GM18520 (cell line): ENCODE measurements around the gene ULBP3.

Source experiments
- ATAC-seq: cut with Tn5 transposase; IDR thresholded peaks from one replicate; pipeline ENCODE4 v1.9.1; 2021; ENCODE audit not compliant: unreplicated experiment

Gene ULBP3

GRCh38 chr6:150068720-150069648 lies at the start of gene ULBP3:
Gene ULBP3 (minus strand): TSS chr6:150069121. CDS start chr6:150069066, 55 bp downstream.
- ATAC-seq: peak; percentile 54

- ATAC-seq: no peak
These were observed 49.7 kb upstream of the ULBP3 start for GRCh38 chr6:150118627-150119026.

- ATAC-seq: no peak
These were observed 49.3 kb upstream of the ULBP3 start for GRCh38 chr6:150118203-150118602.

DNA sequence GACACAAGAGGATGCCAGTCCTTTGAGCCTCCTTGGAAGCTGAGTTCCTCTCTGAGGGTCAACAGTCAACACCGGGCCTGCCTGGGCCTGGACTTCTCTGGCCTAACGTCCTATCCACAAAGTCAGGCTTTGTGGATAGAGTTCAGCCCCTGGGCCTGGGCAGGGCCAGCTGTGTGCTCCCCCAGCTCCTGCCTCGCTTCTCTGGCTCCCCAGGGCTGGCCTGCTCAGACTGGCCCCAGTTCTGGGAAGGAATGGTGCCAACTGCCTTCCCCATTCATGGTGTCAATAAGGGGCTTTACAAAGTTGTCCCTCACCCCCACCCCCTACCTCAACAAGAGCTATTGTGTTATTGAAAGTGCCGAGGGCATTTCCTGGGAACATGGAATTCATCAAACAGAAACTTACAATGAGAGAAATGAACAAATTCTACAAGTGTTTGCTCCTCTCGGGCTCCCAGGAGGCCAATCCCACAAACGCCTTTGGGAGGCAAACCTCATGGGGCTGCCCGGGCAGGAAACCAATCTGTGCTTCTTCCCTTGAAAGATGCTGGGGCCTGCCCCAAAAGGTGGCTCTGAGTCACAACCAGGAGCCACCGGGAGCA lies 47.4 kb upstream of the ULBP3 start:
- ATAC-seq: no peak

DNA sequence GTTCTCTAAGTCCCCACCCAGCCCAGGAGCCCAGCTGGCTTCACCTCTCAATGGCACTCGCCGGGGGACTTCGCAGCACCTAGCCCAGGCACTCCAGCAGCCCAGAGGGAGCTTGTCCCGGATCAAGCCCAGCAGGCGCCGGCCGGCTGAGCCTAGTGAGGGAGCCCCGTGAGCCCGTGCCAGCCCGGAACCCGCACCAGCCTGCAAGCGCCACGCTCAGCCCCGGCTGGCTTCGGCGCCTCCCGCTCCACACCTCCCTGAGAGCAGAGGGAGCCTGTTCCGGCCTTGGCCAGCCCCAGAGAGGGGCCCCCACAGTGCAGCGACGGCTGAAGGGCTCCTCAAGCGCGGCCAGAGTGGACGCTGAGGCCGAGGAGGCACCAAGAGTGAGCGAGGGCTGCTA lies 46.8 kb upstream of the ULBP3 start:
- ATAC-seq: no peak

- ATAC-seq: no peak
These were observed 43.3 kb upstream of the ULBP3 start for GRCh38 chr6:150112233-150112632.

- no peak for ATAC-seq
These were observed 33.9 kb upstream of the ULBP3 start for GRCh38 chr6:150102750-150103270.

- no peak for ATAC-seq
These were observed 31.8 kb upstream of the ULBP3 start for GRCh38 chr6:150100745-150101144.

DNA sequence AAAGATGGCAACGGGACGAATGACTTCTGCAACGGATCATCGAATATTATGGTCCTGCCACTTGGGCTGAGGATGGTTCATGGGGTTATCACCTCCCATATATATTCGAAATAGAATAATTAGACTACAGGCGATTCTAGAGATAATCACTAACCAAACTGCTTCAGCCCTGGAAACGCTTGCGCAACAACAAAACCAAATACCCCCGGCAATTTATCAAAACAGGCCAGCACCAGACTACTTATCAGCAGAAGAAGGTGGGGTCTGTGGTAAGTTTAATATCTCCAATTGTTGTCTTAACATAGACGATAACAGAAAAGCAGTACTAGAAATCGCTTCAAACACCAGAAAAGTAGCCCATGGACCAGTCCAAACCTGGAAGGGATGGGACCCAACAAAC lies 31.0 kb upstream of the ULBP3 start:
- ATAC-seq: no peak

- no peak for ATAC-seq
These were observed 30.6 kb upstream of the ULBP3 start for GRCh38 chr6:150099546-150099945.

GRCh38 chr6:150098155-150098554 lies 29.2 kb upstream of the ULBP3 start:
- ATAC-seq: no peak

- ATAC-seq: no peak
These were observed 24.5 kb upstream of the ULBP3 start for GRCh38 chr6:150093397-150093796.

DNA sequence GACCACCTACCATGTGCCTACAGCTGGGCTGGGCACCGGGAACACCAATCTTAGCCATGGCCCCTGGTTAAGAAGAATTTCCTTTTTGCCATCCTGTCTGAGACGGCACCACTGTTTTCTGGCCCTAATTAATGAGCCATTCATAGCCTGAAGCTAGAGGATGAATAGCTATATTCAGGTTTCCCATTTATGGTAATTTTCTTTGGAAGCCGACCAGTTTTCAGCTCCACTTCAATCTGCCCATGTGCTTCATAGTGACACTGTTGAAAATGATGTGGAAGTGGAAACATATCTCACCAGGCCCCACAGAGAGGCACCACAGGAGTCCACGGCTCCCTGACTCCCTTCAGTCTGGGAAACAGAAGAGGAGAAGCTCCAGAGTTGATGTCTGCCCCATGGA lies 22.6 kb upstream of the ULBP3 start:
- no peak for ATAC-seq

GRCh38 chr6:150090328-150090727 lies 21.4 kb upstream of the ULBP3 start:
- ATAC-seq: no peak

- no peak for ATAC-seq
These were observed 19.7 kb upstream of the ULBP3 start for GRCh38 chr6:150088481-150089154.

DNA sequence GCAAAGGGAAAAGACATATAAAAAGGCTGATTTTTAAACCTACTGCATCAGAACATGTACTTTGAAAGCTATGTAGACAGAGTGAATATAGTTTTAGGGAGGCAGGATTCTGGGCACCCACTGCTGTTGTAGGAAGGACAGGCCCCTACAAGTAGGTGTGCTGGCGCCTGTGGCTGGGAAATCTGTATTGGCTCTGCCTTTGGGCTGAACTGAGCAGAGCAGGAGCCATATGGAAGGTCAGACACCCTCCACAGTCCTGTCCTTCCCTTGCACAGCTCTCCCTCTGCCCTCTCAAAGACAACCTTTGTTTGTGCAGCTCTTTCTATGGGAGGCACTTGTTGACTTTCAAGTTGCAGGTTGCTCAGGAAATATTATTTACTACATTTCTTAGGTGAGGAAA lies 18.4 kb upstream of the ULBP3 start:
- no peak for ATAC-seq

- ATAC-seq: no peak
These were observed 17.1 kb upstream of the ULBP3 start for GRCh38 chr6:150086026-150086425.

DNA sequence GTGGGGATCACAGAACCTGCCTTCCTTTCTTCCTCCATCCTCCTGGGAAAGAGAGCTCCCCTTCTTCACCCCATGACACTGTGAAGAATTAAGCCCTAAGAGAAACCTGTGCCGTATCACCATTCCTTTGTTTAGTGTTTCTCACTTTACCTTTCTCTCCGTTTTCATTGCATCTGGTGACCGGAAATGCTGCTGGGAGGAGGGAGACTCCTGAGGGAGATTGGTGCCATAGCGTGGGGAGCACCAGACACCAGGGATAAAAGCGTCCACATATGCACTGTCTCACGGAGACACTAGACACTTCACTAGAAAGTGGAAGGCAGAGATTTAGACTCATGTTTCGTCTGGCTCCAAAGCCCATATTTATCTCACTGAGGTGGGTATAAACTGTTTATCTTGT lies 15.5 kb upstream of the ULBP3 start:
- ATAC-seq: no peak

DNA sequence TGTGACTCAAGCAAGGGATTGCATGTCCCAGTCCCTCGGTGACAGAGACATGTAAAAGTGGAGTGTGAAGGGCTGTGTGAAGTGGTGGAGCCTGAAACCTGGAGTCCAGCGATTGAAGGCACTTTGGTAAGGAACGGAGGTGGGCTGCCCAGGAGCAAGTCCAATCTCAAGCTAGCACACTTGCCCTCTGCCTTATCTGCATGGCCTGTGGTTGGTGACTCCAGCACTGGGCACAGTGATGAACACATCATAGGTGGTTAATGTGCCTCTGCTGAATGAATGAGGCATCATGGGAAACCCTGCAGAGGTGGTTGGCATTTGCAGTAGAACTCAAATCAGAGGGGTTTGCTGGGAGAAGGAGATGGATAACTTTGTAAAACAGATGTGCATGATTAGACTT lies 14.9 kb upstream of the ULBP3 start:
- ATAC-seq: no peak

- no peak for ATAC-seq
These were observed 12.8 kb upstream of the ULBP3 start for GRCh38 chr6:150081702-150082101.

- no peak for ATAC-seq
These were observed 10.7 kb upstream of the ULBP3 start for GRCh38 chr6:150079604-150080003.

DNA sequence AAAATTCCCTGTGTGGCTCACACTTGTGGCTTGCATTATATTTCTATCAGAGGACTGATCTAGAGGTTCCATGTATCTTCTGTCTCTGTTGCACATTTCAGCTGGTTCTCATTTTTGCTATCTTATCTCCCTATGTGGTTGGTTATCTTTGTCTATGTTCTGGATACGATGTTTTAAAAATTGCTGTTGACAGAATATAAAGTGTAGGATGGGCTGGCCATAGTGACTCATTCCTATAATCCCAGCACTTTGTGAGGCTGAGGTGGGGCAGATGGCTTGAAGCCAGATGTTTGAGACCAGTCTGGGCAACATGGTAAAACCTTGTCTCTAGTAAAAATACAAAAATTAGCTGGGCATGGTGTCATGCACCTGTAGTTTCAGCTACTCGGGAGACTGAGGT lies 9.9 kb upstream of the ULBP3 start:
- ATAC-seq: no peak
